HG02678 (cell line): Measurements from ENCODE around the gene B4GALNT3.

Experiments
- ATAC-seq: cut with Tn5 transposase; IDR thresholded peaks from one replicate; pipeline ENCODE4 v1.9.1; 2021; ENCODE audit warnings: mild to moderate bottlenecking, moderate library complexity; ENCODE audit not compliant: unreplicated experiment

The B4GALNT3 gene

GRCh38 chr12:508145-508544 is 48.4 kb downstream of the B4GALNT3 start:
- no peak for ATAC-seq

GRCh38 chr12:508795-509194 is 49.1 kb downstream of the B4GALNT3 start:
- ATAC-seq, result no peak

GRCh38 chr12:509500-509899 is 49.8 kb downstream of the B4GALNT3 start:
- no peak for ATAC-seq

GRCh38 chr12:510071-510825 is 50.5 kb downstream of the B4GALNT3 start:
- ATAC-seq, result no peak

GRCh38 chr12:512933-513332 is 53.2 kb downstream of the B4GALNT3 start:
- no peak for ATAC-seq

- no peak for ATAC-seq
Observed at GRCh38 chr12:513446-513845, 53.7 kb downstream of the B4GALNT3 start.

GRCh38 chr12:517538-517937 is 57.8 kb downstream of the B4GALNT3 start:
- ATAC-seq, result no peak

GRCh38 chr12:520119-520518 is 60.4 kb downstream of the B4GALNT3 start:
- no peak for ATAC-seq

GRCh38 chr12:522692-523378 is 63.1 kb downstream of the B4GALNT3 start:
- ATAC-seq, result no peak

GRCh38 chr12:524167-524951 is 64.6 kb downstream of the B4GALNT3 start:
- no peak for ATAC-seq

GRCh38 chr12:526089-526488 is 66.3 kb downstream of the B4GALNT3 start:
- ATAC-seq, result no peak

- no peak for ATAC-seq
Observed at GRCh38 chr12:527241-527640, 67.5 kb downstream of the B4GALNT3 start.

GRCh38 chr12:527729-528128 is 68.0 kb downstream of the B4GALNT3 start:
- no peak for ATAC-seq

GRCh38 chr12:530308-530707 is 70.6 kb downstream of the B4GALNT3 start:
- ATAC-seq, result no peak

GRCh38 chr12:530821-531220 is 71.1 kb downstream of the B4GALNT3 start:
- ATAC-seq, result no peak

- no peak for ATAC-seq
Observed at GRCh38 chr12:531951-532585, 72.3 kb downstream of the B4GALNT3 start.

- ATAC-seq, result no peak
Observed at GRCh38 chr12:532908-533565, 73.3 kb downstream of the B4GALNT3 start.

GRCh38 chr12:533718-534117 is 74.0 kb downstream of the B4GALNT3 start:
- no peak for ATAC-seq

- ATAC-seq, result no peak
Observed at GRCh38 chr12:534216-534615, 74.5 kb downstream of the B4GALNT3 start.

- no peak for ATAC-seq
Observed at GRCh38 chr12:535396-535795, 75.7 kb downstream of the B4GALNT3 start.

- ATAC-seq, result no peak
Observed at GRCh38 chr12:536751-537245, 77.1 kb downstream of the B4GALNT3 start.
